NCI-H2227 (cell line): ENCODE data around the gene PSMA1.
"Not testable (repeated sequence)": the region's sequence is repeated elsewhere in the genome, so short reads cannot be mapped to it uniquely, and the experiment has no call there.

Source experiments
- DNase-seq: peaks from one replicate; lab custom pipeline; 2025; ENCODE audit not compliant: unreplicated experiment; lab: John Stamatoyannopoulos, UW

Gene PSMA1

GRCh38 chr11:14519917-14520746 is at the start of gene PSMA1:
TSS of gene PSMA1 (minus strand) at chr11:14520386. CDS start at chr11:14520299, 87 bp downstream.
- DNase-seq = peak; percentile 97

GRCh38 chr11:14569516-14569915 is 49.3 kb upstream of the PSMA1 start:
- not testable (repeated sequence) for DNase-seq

- no peak for DNase-seq
Measured at GRCh38 chr11:14567064-14567651, 47.0 kb upstream of the PSMA1 start.

GRCh38 chr11:14566331-14567063 is 46.3 kb upstream of the PSMA1 start:
- no peak for DNase-seq

- DNase-seq = no peak
Measured at GRCh38 chr11:14565845-14566244, 45.7 kb upstream of the PSMA1 start.

GRCh38 chr11:14555818-14556217 is 35.6 kb upstream of the PSMA1 start:
- no peak for DNase-seq

GRCh38 chr11:14554959-14555358 is 34.8 kb upstream of the PSMA1 start:
- no peak for DNase-seq

- no peak for DNase-seq
Measured at GRCh38 chr11:14552089-14552488, 31.9 kb upstream of the PSMA1 start.

GRCh38 chr11:14551380-14551779 is 31.2 kb upstream of the PSMA1 start:
- no peak for DNase-seq

- DNase-seq = no peak
Measured at GRCh38 chr11:14549891-14550290, 29.7 kb upstream of the PSMA1 start.

- no peak for DNase-seq
Measured at GRCh38 chr11:14547440-14547839, 27.3 kb upstream of the PSMA1 start.

GRCh38 chr11:14546672-14547071 is 26.5 kb upstream of the PSMA1 start:
- DNase-seq = no peak

GRCh38 chr11:14544611-14545010 is 24.4 kb upstream of the PSMA1 start:
- no peak for DNase-seq

- no peak for DNase-seq
Measured at GRCh38 chr11:14543260-14543659, 23.1 kb upstream of the PSMA1 start.

- no peak for DNase-seq
Measured at GRCh38 chr11:14542324-14542723, 22.1 kb upstream of the PSMA1 start.

- no peak for DNase-seq
Measured at GRCh38 chr11:14541192-14541947, 21.2 kb upstream of the PSMA1 start.

- no peak for DNase-seq
Measured at GRCh38 chr11:14539982-14540421, 19.8 kb upstream of the PSMA1 start.

- DNase-seq = no peak
Measured at GRCh38 chr11:14538926-14539554, 18.9 kb upstream of the PSMA1 start.

GRCh38 chr11:14538271-14538925 is 18.2 kb upstream of the PSMA1 start:
- no peak for DNase-seq

GRCh38 chr11:14537134-14537599 is 17.0 kb upstream of the PSMA1 start:
- peak; percentile 35 for DNase-seq
